Bone marrow (tissue), 2 donors: Measurements from ENCODE around the gene INPP5D.
"Not testable (repeated sequence)": the region's sequence is repeated elsewhere in the genome, so short reads cannot be mapped to it uniquely, and the experiment has no call there.

ENCODE experiments used
- DNase-seq, 2 donors: peaks; one replicate each; lab custom pipeline; 2025; lab: John Stamatoyannopoulos, UW

Gene INPP5D

GRCh38 chr2:233142355-233142897, 82.3 kb downstream of the INPP5D start:
- DNase-seq: no peak

- DNase-seq: no peak
Observed at GRCh38 chr2:233143700-233144331, 83.7 kb downstream of the INPP5D start.

- no peak for DNase-seq
Observed at GRCh38 chr2:233145726-233146125, 85.6 kb downstream of the INPP5D start.

- DNase-seq: no peak
Observed at GRCh38 chr2:233146194-233146593, 86.1 kb downstream of the INPP5D start.

GRCh38 chr2:233147136-233147828, 87.1 kb downstream of the INPP5D start:
- DNase-seq: no peak

- DNase-seq: no peak
Observed at GRCh38 chr2:233147829-233148167, 87.7 kb downstream of the INPP5D start.

GRCh38 chr2:233148354-233148753, 88.2 kb downstream of the INPP5D start:
- DNase-seq: no peak

- DNase-seq: no peak
Observed at GRCh38 chr2:233152541-233152940, 92.4 kb downstream of the INPP5D start.

- DNase-seq: no peak
Observed at GRCh38 chr2:233153146-233153798, 93.1 kb downstream of the INPP5D start.

- DNase-seq: no peak
Observed at GRCh38 chr2:233156001-233156400, 95.9 kb downstream of the INPP5D start.

- DNase-seq: not testable (repeated sequence)
Observed at GRCh38 chr2:233156461-233156860, 96.3 kb downstream of the INPP5D start.

GRCh38 chr2:233161730-233162129, 101.6 kb downstream of the INPP5D start:
- no peak for DNase-seq

- no peak for DNase-seq
Observed at GRCh38 chr2:233162770-233163169, 102.6 kb downstream of the INPP5D start.

GRCh38 chr2:233163486-233164103, 103.5 kb downstream of the INPP5D start:
- DNase-seq: no peak

- DNase-seq: no peak
Observed at GRCh38 chr2:233164128-233164635, 104.0 kb downstream of the INPP5D start.

GRCh38 chr2:233164967-233165366, 104.8 kb downstream of the INPP5D start:
- DNase-seq: no peak

- DNase-seq: no peak
Observed at GRCh38 chr2:233165543-233165894, 105.4 kb downstream of the INPP5D start.

GRCh38 chr2:233165895-233166661, 105.9 kb downstream of the INPP5D start:
- DNase-seq: peak; percentile 31 to 55

- no peak for DNase-seq
Observed at GRCh38 chr2:233168445-233168844, 108.3 kb downstream of the INPP5D start.

GRCh38 chr2:233168919-233169318, 108.8 kb downstream of the INPP5D start:
- DNase-seq: no peak

- no peak for DNase-seq
Observed at GRCh38 chr2:233171344-233171743, 111.2 kb downstream of the INPP5D start.

- DNase-seq: no peak
Observed at GRCh38 chr2:233173115-233173514, 113.0 kb downstream of the INPP5D start.
